ENCODE data around the gene DCAF12. TPM values are rescaled to one million over a fixed set of nuclear protein-coding genes. Genes with fewer than 3 reads are reported as not detected.
A peak's percentile ranks its signal among the peaks of the same experiment; 100 is the strongest.

DCAF12 gene
- total and polyA plus RNA-seq, 2 of the 13 experiments (the other 11 are each of a cell fraction or from before 2014, with no cell fraction given): 26.8 to 37.4 TPM

DNA sequence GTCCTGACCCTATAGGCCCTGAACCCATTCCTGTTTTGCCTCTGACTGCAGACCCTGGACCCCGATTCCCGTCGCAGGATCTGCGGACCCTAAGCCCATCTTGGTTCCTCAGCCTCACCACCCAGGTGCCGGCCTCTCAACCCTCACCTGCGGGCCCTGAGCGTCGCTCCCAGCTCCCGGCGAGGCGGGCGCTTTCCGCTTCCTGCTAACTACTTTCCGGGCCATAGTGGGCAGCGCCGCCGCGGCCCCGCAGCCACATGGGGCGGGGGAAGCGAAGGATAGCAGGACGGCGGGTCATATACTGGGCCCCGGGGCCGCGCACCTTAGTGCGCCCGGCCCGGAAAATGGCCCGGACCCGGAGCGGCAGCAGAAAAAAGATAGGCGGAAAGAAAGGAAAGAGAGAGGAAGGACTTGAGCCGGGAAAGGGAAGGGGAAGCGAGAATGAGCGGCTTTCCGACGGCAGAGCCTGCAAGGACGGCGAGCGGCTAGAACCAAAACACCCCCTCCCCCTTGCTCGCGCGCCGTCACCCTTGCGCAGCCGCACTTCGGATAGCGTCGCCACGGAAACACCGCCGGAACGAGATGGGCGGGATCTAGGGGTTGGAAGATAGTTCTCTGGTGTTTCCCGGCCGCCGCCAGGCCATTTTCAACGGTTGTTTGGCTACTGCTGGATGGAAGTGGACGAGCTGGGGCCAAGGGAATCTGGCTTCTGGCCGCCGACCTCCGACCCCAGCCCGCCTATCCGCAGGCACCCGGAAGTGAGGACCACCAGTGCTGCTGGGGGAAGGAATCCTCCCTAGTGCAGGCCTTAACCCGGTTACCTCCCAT is at the start of gene DCAF12 (continued):
- TF ChIP-seq ZNF30 (CRISPR knock-in tag; IDR thresholded peaks at IDR 0.05) (peak; percentile 88), AHDC1 (CRISPR knock-in tag; IDR thresholded peaks at IDR 0.05; ENCODE audit: borderline replicate concordance) (peak; percentile 51; the same call in 1 of the 2 replicates), NR3C1 (CRISPR knock-in tag; IDR thresholded peaks at IDR 0.05) (no peak), BCL6 (CRISPR knock-in tag; IDR thresholded peaks at IDR 0.05) (no peak), ZMAT3 (CRISPR knock-in tag; conservative IDR thresholded peaks at IDR 0.05) (peak; percentile 52), YEATS2 (CRISPR knock-in tag; IDR thresholded peaks at IDR 0.05; ENCODE audit: borderline replicate concordance) (peak; percentile 54; the same call in 1 of the 2 replicates), ZNF256 (CRISPR knock-in tag; conservative IDR thresholded peaks at IDR 0.05) (no peak), CC2D1A (CRISPR knock-in tag; IDR thresholded peaks at IDR 0.05) (no peak), PCBP2 (optimal IDR thresholded peaks at IDR 0.05; ENCODE audit: low read depth, low read length, poor library complexity, severe bottlenecking) (no peak), ZMYM3 (CRISPR knock-in tag; IDR thresholded peaks at IDR 0.05) (0 out of 2 replicates have a peak, but pooled peaks have one; percentile 20), FOXC1 (CRISPR knock-in tag; IDR thresholded peaks at IDR 0.05; ENCODE audit: borderline replicate concordance) (no peak; the same call in 1 of the 2 replicates), ZFP1 (CRISPR knock-in tag; IDR thresholded peaks at IDR 0.05) (no peak), ZNF550 (CRISPR knock-in tag; IDR thresholded peaks at IDR 0.05; ENCODE audit: borderline replicate concordance) (no peak), KDM2A (CRISPR knock-in tag; IDR thresholded peaks at IDR 0.05; ENCODE audit: borderline replicate concordance, low read depth) (peak; percentile 81; the same call in 1 of the 2 replicates), SP4 (CRISPR knock-in tag; IDR thresholded peaks at IDR 0.05) (no peak; the same call in 1 of the 2 replicates), NFIC (IDR thresholded peaks at IDR 0.05; ENCODE audit: low read length) (no peak)
- TF ChIP-seq, protein P1, sequence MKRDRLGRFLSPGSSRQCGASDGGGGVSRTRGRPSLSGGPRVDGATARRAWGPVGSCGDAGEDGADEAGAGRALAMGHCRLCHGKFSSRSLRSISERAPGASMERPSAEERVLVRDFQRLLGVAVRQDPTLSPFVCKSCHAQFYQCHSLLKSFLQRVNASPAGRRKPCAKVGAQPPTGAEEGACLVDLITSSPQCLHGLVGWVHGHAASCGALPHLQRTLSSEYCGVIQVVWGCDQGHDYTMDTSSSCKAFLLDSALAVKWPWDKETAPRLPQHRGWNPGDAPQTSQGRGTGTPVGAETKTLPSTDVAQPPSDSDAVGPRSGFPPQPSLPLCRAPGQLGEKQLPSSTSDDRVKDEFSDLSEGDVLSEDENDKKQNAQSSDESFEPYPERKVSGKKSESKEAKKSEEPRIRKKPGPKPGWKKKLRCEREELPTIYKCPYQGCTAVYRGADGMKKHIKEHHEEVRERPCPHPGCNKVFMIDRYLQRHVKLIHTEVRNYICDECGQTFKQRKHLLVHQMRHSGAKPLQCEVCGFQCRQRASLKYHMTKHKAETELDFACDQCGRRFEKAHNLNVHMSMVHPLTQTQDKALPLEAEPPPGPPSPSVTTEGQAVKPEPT (CRISPR knock-in tag; IDR thresholded peaks at IDR 0.05; ENCODE audit: low read depth): peak; percentile 63; the same call in 1 of the 2 replicates
- TF ChIP-seq, protein P2, sequence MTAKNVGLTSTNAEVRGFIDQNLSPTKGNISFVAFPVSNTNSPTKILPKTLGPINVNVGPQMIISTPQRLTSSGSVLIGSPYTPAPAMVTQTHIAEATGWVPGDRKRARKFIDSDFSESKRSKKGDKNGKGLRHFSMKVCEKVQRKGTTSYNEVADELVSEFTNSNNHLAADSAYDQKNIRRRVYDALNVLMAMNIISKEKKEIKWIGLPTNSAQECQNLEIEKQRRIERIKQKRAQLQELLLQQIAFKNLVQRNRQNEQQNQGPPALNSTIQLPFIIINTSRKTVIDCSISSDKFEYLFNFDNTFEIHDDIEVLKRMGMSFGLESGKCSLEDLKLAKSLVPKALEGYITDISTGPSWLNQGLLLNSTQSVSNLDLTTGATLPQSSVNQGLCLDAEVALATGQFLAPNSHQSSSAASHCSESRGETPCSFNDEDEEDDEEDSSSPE (CRISPR knock-in tag; IDR thresholded peaks at IDR 0.05): peak; percentile 48
- TF ChIP-seq, protein P3, sequence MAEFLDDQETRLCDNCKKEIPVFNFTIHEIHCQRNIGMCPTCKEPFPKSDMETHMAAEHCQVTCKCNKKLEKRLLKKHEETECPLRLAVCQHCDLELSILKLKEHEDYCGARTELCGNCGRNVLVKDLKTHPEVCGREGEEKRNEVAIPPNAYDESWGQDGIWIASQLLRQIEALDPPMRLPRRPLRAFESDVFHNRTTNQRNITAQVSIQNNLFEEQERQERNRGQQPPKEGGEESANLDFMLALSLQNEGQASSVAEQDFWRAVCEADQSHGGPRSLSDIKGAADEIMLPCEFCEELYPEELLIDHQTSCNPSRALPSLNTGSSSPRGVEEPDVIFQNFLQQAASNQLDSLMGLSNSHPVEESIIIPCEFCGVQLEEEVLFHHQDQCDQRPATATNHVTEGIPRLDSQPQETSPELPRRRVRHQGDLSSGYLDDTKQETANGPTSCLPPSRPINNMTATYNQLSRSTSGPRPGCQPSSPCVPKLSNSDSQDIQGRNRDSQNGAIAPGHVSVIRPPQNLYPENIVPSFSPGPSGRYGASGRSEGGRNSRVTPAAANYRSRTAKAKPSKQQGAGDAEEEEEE (CRISPR knock-in tag; IDR thresholded peaks at IDR 0.05; ENCODE audit: borderline replicate concordance): no peak
